OCI-LY1 (cell line): ENCODE measurements around the gene MINDY1.

Source experiments
- H2AFZ ChIP-seq: fragments of 200-600 bp; sonication (generic), shearing (Covaris generic); 2 replicates; pipeline ENCODE4 v1.6.0; 2014; ENCODE audit warnings: antibody characterized with exemption, mild to moderate bottlenecking, low read length
- H3F3A ChIP-seq: fragments of 200-600 bp; sonication (generic), shearing (Covaris generic); 2 replicates; pipeline ENCODE4 v1.6.0; 2014; ENCODE audit warnings: mild to moderate bottlenecking, antibody characterized with exemption, low read length, moderate library complexity; ENCODE audit not compliant: insufficient read depth
- H3K27ac ChIP-seq: fragments of 200-600 bp; sonication (generic); 2 replicates; pipeline ENCODE4 v1.5.1; 2014; ENCODE audit warnings: low read length, mixed run types, mild to moderate bottlenecking, low read depth; ENCODE audit not compliant: poor library complexity, severe bottlenecking
- H3K27me3 ChIP-seq: fragments of 200-600 bp; sonication (generic); 2 replicates; pipeline ENCODE4 v1.6.0; 2014; ENCODE audit warnings: antibody characterized with exemption, mild to moderate bottlenecking, low read length, moderate library complexity; ENCODE audit not compliant: insufficient read depth
- H3K36me3 ChIP-seq: fragments of 200-600 bp; sonication (generic); 2 replicates; pipeline ENCODE4 v1.6.1; 2014; ENCODE audit warnings: mild to moderate bottlenecking, antibody characterized with exemption, low read length, moderate library complexity, mixed read lengths; ENCODE audit not compliant: insufficient read depth
- H3K4me1 ChIP-seq: fragments of 200-600 bp; sonication (generic); 2 replicates; pipeline ENCODE4 v1.5.1; 2014; ENCODE audit warnings: mild to moderate bottlenecking, low read length, moderate library complexity; ENCODE audit not compliant: insufficient read depth, severe bottlenecking
- H3K4me2 ChIP-seq: fragments of 200-600 bp; sonication (generic), shearing (Covaris generic); 2 replicates; pipeline ENCODE4 v1.6.1; 2014; ENCODE audit warnings: low read length
- H3K4me3 ChIP-seq: fragments of 200-600 bp; sonication (generic); 2 replicates; pipeline ENCODE4 v1.5.1; 2014; ENCODE audit warnings: low read length, low read depth, mild to moderate bottlenecking, mixed read lengths; ENCODE audit not compliant: poor library complexity, severe bottlenecking
- H3K79me2 ChIP-seq: fragments of 200-600 bp; shearing (Covaris generic); 2 replicates; pipeline ENCODE4 v1.6.1; 2016; ENCODE audit warnings: mixed run types, low read length, mixed read lengths; ENCODE audit not compliant: insufficient read depth
- H3K9ac ChIP-seq: fragments of 200-600 bp; sonication (generic), shearing (Covaris generic); 2 replicates; pipeline ENCODE4 v1.6.1; 2014; ENCODE audit warnings: mild to moderate bottlenecking, low read length, mixed read lengths
- H3K9me2 ChIP-seq: fragments of 200-600 bp; sonication (generic), shearing (Covaris generic); 2 replicates; pipeline ENCODE4 v1.6.1; 2014; ENCODE audit warnings: low read depth, mild to moderate bottlenecking, low read length, mixed read lengths
- H3K9me3 ChIP-seq: fragments of 200-600 bp; shearing (Covaris generic); 2 replicates; pipeline ENCODE4 v1.6.1; 2014; ENCODE audit warnings: low read length, mixed read lengths
- H4K20me1 ChIP-seq: fragments of 200-600 bp; sonication (generic), shearing (Covaris generic); 2 replicates; pipeline ENCODE4 v1.6.0; 2016; ENCODE audit warnings: mild to moderate bottlenecking, low read length; ENCODE audit not compliant: insufficient read depth
- EZH2 ChIP-seq: fragments of 200-600 bp; sonication (generic), shearing (Covaris generic); IDR thresholded peaks from 2 replicates; pipeline ENCODE4 v1.8.0; 2017; ENCODE audit warnings: borderline replicate concordance, mixed run types, mild to moderate bottlenecking, antibody characterized with exemption, low read length, moderate library complexity, mixed read lengths
- TF ChIP-seq, protein P1 (sequence below): fragments of 200-600 bp; sonication (generic), shearing (Covaris generic); IDR thresholded peaks from 2 replicates; pipeline ENCODE4 v1.5.1; 2017; ENCODE audit warnings: mild to moderate bottlenecking, antibody characterized with exemption, low read length, moderate library complexity, mixed read lengths

The MINDY1 gene

DNA sequence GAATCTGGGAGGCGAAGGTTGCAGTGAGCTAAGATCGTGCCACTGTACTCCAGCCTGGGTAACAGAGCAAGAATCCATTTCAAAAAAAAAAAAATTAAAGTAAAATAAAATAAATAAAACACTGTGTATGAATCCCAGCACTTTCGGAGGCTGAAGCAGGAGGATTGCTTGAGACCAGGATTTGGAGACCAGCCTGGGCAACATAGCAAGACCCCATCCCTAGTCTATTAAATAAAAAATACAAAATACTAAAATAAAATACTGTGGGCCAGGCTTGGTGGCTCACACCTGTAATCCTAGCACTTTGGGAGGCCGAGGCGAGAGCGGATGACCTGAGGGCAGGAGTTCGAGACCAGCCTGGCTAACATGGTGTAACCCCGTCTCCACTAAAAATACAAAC lies 25.5 kb upstream of the MINDY1 start:
- peaks cover 28% of the 10 kb centered on the region for H3K36me3 ChIP-seq
- no peaks in the 10 kb centered on the region for H3K9me2 ChIP-seq
- H4K20me1 ChIP-seq: no peaks in the 10 kb centered on the region
- no peak overlapping the region for H3K4me2 ChIP-seq
- no peaks in the 10 kb centered on the region for H3K27me3 ChIP-seq
- H3K27ac ChIP-seq: no peak overlapping the region
- no peaks in the 10 kb centered on the region for H3K9me3 ChIP-seq
- H3F3A ChIP-seq: no peaks in the 10 kb centered on the region
- H3K9ac ChIP-seq: no peak overlapping the region
- H3K79me2 ChIP-seq: no peaks in the 10 kb centered on the region
- no peaks in the 10 kb centered on the region for H3K4me1 ChIP-seq
- no peak overlapping the region for H2AFZ ChIP-seq
- no peak overlapping the region for H3K4me3 ChIP-seq
- TF ChIP-seq, protein P1, sequence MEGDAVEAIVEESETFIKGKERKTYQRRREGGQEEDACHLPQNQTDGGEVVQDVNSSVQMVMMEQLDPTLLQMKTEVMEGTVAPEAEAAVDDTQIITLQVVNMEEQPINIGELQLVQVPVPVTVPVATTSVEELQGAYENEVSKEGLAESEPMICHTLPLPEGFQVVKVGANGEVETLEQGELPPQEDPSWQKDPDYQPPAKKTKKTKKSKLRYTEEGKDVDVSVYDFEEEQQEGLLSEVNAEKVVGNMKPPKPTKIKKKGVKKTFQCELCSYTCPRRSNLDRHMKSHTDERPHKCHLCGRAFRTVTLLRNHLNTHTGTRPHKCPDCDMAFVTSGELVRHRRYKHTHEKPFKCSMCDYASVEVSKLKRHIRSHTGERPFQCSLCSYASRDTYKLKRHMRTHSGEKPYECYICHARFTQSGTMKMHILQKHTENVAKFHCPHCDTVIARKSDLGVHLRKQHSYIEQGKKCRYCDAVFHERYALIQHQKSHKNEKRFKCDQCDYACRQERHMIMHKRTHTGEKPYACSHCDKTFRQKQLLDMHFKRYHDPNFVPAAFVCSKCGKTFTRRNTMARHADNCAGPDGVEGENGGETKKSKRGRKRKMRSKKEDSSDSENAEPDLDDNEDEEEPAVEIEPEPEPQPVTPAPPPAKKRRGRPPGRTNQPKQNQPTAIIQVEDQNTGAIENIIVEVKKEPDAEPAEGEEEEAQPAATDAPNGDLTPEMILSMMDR: no peak
- TF ChIP-seq EZH2: no peak

DNA sequence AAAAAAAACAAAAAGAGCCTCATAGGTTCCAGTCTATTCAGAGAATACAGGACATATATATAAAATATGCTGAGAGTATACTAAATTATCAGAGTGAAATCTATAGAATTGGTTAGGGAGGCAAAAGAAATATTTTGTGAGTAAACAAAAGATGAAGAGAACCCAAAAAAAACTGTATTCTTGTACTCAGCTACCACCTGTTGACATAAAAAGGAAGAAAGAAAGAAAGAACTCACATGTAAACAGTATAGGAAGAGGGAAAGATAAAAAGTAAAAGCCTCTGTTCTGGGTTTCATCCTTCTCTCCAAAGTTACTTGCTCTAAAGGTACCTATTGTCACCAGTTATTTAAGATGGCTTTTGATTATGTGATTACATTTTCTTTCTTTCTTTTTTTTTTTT lies 19.8 kb upstream of the MINDY1 start:
- peaks cover 5% of the 10 kb centered on the region for H3K4me1 ChIP-seq
- H3K9me3 ChIP-seq: no peaks in the 10 kb centered on the region
- no peaks in the 10 kb centered on the region for H3K27me3 ChIP-seq
- no peaks in the 10 kb centered on the region for H3F3A ChIP-seq
- TF ChIP-seq, protein P1: no peak
- no peak for TF ChIP-seq EZH2
- no peak overlapping the region for H2AFZ ChIP-seq
- H3K4me2 ChIP-seq: no peak overlapping the region
- no peak overlapping the region for H3K27ac ChIP-seq
- no peaks in the 10 kb centered on the region for H3K79me2 ChIP-seq
- H4K20me1 ChIP-seq: no peaks in the 10 kb centered on the region
- no peak overlapping the region for H3K9ac ChIP-seq
- no peak overlapping the region for H3K4me3 ChIP-seq
- no peaks in the 10 kb centered on the region for H3K9me2 ChIP-seq
- H3K36me3 ChIP-seq: peaks cover 28% of the 10 kb centered on the region; the same call in 1 of the 2 replicates

DNA sequence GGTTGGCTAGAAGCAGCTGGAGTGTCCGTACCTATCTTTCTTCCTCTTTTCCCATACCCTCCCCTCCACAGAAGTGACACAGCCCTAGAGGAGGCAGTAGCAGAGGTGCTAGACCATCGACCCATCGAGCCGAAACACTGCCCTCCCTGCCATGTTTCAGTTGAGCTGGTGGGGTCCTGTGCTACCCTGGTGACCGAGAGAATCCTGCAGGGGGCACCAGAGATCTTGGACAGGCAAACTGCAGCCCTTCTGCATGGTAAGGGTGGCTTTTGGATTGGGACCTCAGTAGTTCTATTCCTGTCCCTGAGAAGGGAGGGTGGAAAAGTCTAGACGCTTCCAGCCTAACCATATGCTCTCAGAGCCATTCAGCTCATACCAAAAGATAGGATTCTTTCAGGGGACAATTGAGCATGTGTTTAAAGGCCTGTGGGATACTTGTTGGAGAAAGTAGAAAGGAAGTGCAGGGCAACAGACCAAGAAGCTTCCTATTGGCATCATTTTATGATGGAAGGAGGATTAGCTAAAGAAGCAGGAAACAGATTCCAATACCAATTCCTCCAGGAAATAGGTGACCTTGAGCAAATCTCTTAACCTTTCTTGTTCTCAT lies 17.9 kb upstream of the MINDY1 start:
- Histone ChIP-seq H3K9me2 (no peaks in the 10 kb centered on the region), H3K4me1 (peaks cover 5% of the 10 kb centered on the region), H3K4me3 (no peak overlapping the region), H3K9ac (no peak overlapping the region), H3K79me2 (no peaks in the 10 kb centered on the region), H3F3A (no peaks in the 10 kb centered on the region), H3K27me3 (no peaks in the 10 kb centered on the region), H3K36me3 (peaks cover 22% of the 10 kb centered on the region; the same call in 1 of the 2 replicates), H3K27ac (no peak overlapping the region), H3K4me2 (peak overlapping the region; percentile 31; the same call in 1 of the 2 replicates), H2AFZ (no peak overlapping the region), H3K9me3 (no peaks in the 10 kb centered on the region), H4K20me1 (no peaks in the 10 kb centered on the region)
- TF ChIP-seq, protein P1: peak; percentile 91
- no peak for TF ChIP-seq EZH2
